HG02943 (cell line): Measurements from ENCODE around the gene SIGLEC12.
"Not testable (repeated sequence)": the region's sequence is repeated elsewhere in the genome, so short reads cannot be mapped to it uniquely, and the experiment has no call there.

Experiments used
- ATAC-seq: cut with Tn5 transposase; IDR thresholded peaks from one replicate; pipeline ENCODE4 v1.9.1; 2021; ENCODE audit warnings: mild to moderate bottlenecking, low read depth, moderate library complexity; ENCODE audit not compliant: unreplicated experiment

The SIGLEC12 gene

GRCh38 chr19:51524666-51525264 is 23.2 kb upstream of the SIGLEC12 start:
- no peak for ATAC-seq

GRCh38 chr19:51521781-51522180 is 20.2 kb upstream of the SIGLEC12 start:
- ATAC-seq: no peak

GRCh38 chr19:51521357-51521756 is 19.8 kb upstream of the SIGLEC12 start:
- ATAC-seq: no peak

GRCh38 chr19:51520728-51521127 is 19.1 kb upstream of the SIGLEC12 start:
- ATAC-seq: no peak

GRCh38 chr19:51514866-51515481 is 13.4 kb upstream of the SIGLEC12 start:
- ATAC-seq: no peak

- ATAC-seq: no peak
These were observed 12.4 kb upstream of the SIGLEC12 start for GRCh38 chr19:51513968-51514367.

GRCh38 chr19:51511353-51511752 is 9.8 kb upstream of the SIGLEC12 start:
- no peak for ATAC-seq

- ATAC-seq: no peak
These were observed 8.4 kb upstream of the SIGLEC12 start for GRCh38 chr19:51509823-51510660.

GRCh38 chr19:51508059-51508733 is 6.6 kb upstream of the SIGLEC12 start:
- no peak for ATAC-seq

GRCh38 chr19:51507640-51508058 is 6.0 kb upstream of the SIGLEC12 start:
- ATAC-seq: no peak

GRCh38 chr19:51507192-51507591 is 5.6 kb upstream of the SIGLEC12 start:
- no peak for ATAC-seq

GRCh38 chr19:51505904-51506303 is 4.3 kb upstream of the SIGLEC12 start:
- ATAC-seq: no peak

- ATAC-seq: no peak
These were observed 2.3 kb upstream of the SIGLEC12 start for GRCh38 chr19:51503896-51504295.

- ATAC-seq: no peak
These were observed 1.8 kb upstream of the SIGLEC12 start for GRCh38 chr19:51503286-51503817.

GRCh38 chr19:51500931-51501330 is 669 bp downstream of the SIGLEC12 start:
- not testable (repeated sequence) for ATAC-seq

- no peak for ATAC-seq
These were observed 3.9 kb downstream of the SIGLEC12 start for GRCh38 chr19:51497666-51498065.

GRCh38 chr19:51493776-51494175 is 7.8 kb downstream of the SIGLEC12 start:
- no peak for ATAC-seq

- no peak for ATAC-seq
These were observed 10.0 kb downstream of the SIGLEC12 start for GRCh38 chr19:51491586-51491985.

- no peak for ATAC-seq
These were observed 10.9 kb downstream of the SIGLEC12 start for GRCh38 chr19:51490676-51491075.

- ATAC-seq: no peak
These were observed 12.5 kb downstream of the SIGLEC12 start for GRCh38 chr19:51489113-51489512.

GRCh38 chr19:51488491-51488890 is 13.1 kb downstream of the SIGLEC12 start:
- ATAC-seq: no peak
